Measurements from ENCODE around the gene CPAMD8.
"Not testable (repeated sequence)": the region's sequence is repeated elsewhere in the genome, so short reads cannot be mapped to it uniquely, and the experiment has no call there.

The CPAMD8 gene

DNA sequence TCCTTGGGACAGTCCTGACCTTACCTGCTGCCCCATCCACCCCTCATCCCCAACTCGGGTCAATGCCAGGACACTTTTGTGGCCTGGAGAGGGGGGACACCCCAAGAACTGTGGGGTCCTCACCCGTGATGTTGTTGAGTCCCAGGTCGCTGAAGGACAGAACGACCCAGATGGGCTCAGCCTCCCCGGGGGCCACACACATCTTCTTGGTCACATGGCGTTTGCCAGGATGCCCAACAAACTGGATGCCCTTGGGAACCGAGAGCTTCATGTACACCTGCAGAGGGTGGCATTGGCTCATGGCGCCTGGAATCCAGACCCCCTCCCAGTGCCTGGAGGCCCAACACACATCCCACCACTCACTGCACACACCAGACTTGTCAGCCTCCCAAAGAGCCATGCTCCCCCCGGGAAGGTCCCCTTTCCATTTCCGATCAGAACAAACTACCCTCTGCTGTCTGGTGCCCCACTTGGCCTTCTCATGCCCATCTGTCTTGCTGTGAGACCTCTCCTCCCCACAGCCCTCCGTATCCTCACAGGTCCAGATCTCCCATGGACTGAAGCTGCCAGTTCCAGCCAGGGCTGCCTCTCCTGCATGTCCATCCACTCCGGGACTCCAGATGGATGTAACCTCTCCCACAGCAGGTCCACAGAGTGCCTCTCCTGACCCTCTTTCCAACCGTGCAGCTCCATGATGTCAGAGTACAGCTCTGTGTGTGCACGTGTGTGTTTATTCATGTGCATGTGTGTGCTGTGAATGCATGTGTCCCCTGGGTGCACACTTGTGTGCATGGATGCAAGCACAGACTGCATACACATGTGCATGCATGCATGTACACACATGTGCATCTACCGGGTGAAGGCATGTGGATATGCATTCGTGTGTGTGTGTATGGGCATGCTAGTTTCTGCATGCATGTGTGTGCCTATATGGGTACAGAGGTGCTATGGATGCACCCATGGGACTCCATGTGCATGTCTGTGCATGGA, 79.4 kb downstream of the CPAMD8 start:
- no peak for DNase-seq (ENCODE audit: low read depth)

DNA sequence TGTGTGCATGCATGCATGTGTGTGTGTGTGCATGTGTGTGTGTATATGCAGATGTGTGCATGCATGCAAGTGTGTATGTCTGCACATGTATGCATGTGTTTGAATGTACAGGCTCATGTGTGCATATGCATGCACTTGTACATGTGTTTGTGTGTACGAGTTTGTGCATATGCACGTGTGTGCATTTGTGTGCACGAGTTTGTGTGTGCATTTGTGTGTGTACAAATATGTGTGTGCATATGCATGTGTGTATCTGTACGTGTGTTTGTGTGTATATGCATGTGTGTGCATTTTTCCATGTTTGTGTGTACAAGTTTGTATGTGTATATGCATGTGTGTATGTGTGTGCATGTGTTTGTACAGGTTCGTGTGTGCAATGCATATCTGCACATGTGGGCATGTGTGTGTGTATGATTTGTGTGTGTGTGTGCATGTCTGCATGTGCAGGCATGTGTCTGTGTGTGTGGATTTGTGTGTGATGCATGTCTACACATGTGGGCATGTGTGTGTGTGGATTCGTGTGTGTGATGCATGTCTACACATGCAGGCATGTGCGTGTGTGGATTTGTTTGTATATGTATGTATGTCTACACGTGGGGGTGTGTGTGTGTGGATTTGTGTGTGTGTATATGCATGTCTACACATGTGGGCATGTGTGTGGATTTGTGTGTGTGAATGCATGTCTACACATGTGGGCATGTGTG, 80.7 kb downstream of the CPAMD8 start:
- DNase-seq (ENCODE audit: low read depth): no peak

DNA sequence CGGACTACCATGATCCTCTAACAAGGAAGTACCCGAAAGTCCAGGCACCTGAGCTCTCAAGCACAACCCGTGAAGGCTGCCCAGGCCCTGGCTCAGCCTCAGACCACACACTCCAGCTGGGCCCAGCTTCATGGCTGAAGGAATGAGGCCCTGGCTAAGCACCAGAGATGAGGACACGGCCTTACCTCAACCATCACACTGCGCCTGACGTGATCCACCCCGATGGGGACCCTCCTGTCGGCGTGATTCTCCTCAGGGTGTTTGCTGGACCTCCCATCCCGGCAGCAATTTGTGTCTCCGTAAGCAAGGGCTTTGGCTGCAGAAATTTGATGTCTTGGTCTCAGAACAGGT, 81.3 kb downstream of the CPAMD8 start:
- DNase-seq (ENCODE audit: low read depth): no peak

DNA sequence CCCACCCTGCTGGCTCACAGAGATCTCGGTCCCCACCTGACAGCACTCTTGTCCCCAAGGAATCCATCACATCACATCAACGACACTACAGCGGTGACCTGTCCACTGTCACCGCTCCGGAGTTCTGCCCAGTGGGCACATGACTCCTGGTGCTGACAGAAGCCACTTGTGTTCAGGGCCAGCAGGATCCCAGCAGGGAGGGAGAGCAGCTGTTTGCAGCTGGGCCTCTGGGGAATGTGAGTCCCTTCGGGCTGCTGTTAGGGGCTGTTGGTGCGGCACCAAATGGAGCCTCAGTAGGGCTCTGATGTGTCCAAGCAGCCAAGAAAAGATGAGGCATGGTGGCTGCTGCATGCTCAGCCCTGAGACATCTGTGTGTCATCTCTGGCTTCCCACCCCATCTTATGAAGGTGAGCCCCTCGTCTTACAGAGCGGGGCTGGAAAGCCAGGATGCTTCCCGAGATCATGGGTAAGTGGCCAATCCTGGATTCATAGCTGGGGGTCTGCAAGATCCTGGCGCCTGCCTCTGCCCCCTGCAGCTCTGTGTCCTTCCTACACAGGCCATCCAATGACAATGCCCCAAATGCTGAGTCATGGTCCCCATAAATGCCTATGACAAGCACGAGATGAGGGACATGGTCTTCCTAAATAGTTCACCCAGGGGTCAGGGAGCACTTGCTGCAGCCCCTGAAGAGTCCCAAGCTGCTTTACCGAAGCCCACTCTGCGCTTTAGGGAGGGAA, 81.8 kb downstream of the CPAMD8 start:
- no peak for DNase-seq (ENCODE audit: low read depth)

DNA sequence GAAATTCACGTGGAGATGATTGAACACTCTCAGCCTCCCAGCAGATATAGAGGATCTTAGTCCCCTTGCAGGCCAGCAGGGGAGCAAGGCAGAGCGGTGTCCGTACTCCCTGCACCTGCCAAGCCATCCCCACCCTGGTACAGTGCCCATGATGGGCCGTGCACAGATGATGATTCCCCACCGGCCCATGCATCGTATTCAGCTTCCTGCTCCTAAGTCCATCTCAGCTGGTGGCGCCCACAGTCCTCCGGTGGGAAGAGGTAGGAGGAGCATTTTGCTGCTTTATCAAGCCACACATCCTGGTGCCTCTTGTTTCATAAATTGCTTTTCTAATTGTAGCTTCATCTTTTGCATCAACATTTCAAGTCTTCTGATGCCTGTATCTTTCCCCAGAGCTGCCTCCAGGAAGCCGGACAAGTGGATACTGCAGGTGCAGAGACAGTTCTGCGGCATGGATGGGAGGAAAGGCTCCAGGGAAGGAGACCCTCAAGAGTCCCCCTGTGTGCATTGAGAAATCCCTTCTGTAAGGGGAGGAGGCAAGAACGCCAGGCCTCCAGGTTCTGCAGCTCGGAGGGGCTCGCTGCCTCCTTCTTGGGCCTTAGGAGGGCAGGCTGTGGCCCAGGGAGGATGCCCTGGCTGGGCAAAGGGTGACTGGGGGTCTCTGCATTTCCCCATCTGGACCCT, 82.5 kb downstream of the CPAMD8 start:
- DNase-seq (ENCODE audit: low read depth): no peak

GRCh38 chr19:16943090-16943489, 83.5 kb downstream of the CPAMD8 start:
- DNase-seq (ENCODE audit: low read depth): not testable (repeated sequence)

DNA sequence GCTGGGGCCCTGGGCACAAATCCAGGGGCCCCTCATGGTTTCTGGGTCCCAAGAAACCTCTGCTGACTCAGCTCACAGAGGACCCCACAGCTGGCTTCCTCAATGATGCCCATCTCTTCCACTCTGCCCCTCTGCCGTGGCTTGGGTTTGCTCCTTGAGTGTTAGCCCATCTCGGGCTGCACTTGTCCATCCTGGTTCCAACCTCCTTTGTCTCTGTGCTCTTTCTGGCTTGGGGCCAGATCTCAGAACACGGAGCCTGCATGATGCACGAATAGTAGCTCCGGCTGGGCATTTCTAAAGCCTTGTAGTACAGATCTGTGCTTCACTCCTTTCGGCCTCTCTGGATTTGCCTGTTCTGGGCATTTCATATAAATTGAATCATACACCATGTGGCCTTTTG, 84.0 kb downstream of the CPAMD8 start:
- no peak for DNase-seq (ENCODE audit: low read depth)

GRCh38 chr19:16940626-16941025, 86.0 kb downstream of the CPAMD8 start:
- no peak for DNase-seq (ENCODE audit: low read depth)

DNA sequence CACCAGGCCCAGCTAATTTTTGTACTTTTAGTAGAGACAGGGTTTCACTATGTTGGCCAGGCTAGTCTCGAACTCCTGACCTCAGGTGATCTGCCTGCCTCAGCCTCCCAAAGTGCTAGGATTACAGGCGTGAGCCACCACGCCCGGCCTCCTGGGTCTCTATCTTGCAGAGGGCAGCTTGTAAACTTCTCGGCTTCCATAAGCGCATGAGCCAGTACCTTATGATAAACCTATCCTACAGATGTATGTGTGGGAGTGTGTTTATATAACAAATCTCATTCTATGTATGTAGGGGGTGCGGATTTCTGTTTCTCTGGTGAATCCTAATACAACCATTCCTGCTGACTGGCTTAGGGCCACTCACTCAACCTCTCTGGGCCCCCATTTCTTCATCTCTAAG, 86.5 kb downstream of the CPAMD8 start:
- not testable (repeated sequence) for DNase-seq (ENCODE audit: low read depth)

GRCh38 chr19:16938211-16938610, 88.4 kb downstream of the CPAMD8 start:
- no peak for DNase-seq (ENCODE audit: low read depth)

GRCh38 chr19:16937796-16938195, 88.8 kb downstream of the CPAMD8 start:
- DNase-seq (ENCODE audit: low read depth): not testable (repeated sequence)

- DNase-seq (ENCODE audit: low read depth): no peak
Measured at GRCh38 chr19:16936901-16937300, 89.7 kb downstream of the CPAMD8 start.

DNA sequence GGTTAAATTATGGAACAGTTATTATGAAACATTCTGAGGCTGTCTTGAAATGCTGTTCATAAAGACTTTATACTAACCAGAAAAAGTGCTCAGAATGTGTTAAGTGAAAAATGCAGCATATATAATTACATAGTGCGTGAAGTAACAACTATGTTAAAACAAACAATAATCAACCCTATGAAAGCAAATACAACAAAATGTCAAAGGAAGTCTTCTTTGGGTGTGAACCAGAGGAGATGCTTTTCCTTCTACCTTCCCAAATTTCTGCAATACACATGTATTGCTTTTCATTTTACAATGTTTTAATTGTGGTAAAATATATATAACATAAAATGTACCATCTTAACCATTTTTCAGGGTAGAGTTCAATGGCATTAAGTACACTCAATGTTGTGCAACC, 92.1 kb downstream of the CPAMD8 start:
- DNase-seq (ENCODE audit: low read depth): no peak

DNA sequence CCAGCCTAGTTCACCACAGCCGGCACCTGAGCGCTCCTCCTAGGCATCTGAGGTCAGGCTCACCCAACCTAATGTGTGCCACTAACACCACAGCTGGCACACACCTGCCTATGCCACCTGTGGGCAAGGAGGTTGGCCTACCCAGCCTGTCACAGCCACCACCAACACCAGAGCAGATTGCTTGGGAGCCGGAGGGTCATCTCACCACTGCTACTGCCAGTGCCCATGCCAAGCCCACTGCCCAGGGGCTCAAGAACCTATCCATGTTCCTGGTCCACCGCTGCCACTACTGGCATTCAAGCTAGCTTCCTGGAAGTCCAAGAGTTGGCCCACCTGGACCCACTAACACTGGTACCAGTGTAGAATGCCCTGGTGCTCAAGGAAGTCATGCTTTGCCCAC, 95.3 kb downstream of the CPAMD8 start:
- no peak for DNase-seq (ENCODE audit: low read depth)

- DNase-seq (ENCODE audit: low read depth): no peak
Measured at GRCh38 chr19:16930753-16931152, 95.9 kb downstream of the CPAMD8 start.

- no peak for DNase-seq (ENCODE audit: low read depth)
Measured at GRCh38 chr19:16928916-16929315, 97.7 kb downstream of the CPAMD8 start.

GRCh38 chr19:16928351-16928750, 98.3 kb downstream of the CPAMD8 start:
- DNase-seq (ENCODE audit: low read depth): no peak

DNA sequence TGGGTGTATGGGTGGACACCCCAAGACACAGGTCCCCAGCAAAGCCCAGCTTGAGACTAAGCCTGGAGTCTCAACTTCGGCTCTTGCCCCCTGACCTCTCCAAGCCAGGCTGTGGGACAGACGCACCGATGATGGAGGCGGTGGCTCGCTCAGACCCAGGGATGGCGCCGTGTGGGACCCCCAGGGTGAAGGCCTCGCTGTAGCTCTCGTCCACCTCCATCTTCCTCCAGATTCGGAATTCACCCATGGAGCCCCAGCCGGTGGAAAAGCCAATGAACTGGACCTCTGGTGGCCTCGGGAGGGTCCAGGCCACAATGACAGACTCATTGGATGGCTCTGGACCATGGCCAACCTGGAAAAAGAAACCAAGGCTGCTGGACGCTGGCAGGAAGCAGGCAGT, 98.7 kb downstream of the CPAMD8 start:
- no peak for DNase-seq (ENCODE audit: low read depth)

DNA sequence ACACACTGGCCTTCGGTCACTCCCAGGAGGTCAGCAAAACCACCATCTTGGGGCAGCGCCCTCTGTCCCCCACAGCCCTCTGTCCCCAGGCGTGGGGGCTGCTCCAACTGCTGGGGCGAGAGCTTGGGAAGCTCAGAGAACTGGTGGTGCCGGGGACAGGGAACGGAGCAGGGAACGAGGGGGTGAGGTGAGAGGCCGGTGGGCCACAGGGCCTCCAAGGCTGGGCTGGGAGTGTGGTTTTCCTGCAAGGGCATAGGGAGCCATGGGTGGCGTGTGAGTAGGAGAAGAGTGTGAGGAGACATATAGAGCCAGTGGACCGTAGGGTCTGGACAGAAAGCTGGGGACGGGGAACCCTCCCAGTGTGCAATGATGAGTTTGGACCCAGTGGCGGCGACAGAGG, 103.7 kb downstream of the CPAMD8 start:
- no peak for DNase-seq (ENCODE audit: low read depth)

GRCh38 chr19:16922592-16922934, 104.0 kb downstream of the CPAMD8 start:
- DNase-seq (ENCODE audit: low read depth): no peak

DNA sequence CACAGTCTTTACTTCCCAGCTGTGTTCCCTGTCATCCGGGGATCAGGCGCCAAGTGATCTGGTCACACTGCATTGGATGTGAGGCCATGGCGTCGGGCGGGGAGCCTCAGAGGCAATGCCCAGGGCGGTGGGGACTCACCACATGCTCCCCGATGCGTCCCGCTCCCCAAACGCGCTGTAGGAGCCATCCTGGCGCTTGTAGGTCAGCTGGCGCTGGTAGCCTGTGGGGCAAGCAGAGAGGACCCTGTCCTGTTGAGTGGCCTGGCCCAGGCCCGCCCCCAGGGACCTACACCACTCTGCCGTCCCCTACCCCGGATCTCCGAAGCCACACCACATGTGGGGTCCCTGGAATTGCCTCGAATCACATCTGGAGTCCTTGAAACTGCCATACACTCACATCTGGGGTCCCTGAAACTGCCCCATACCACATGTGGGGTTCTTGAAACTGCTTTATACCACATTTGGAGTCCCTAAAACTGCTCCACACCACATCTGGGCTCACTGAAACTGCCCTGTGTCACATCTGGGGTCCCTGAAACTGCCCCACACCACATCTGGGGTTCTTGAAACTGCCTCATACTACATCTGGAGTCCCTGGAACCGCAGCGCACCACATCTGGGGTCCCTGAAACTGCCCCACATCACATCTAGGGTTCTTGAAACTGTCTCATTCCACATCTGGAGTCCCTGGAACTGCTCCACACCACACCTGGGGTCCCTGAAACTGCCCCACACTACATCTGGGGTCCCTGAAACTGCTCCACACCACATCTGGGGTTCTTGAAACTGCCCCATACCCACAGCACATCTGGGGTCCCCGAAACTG, 104.6 kb downstream of the CPAMD8 start:
- no peak for DNase-seq (ENCODE audit: low read depth)
